AG09309 (cell line): ENCODE results near the gene RGSL1.
A peak's percentile ranks its signal among the peaks of the same experiment; 100 is the strongest.
"Not testable (repeated sequence)": the region's sequence is repeated elsewhere in the genome, so short reads cannot be mapped to it uniquely, and the experiment has no call there.

Experiments
- DNase-seq: peaks from one replicate; pipeline ENCODE4 v3.0.0-alpha.2; 2010; ENCODE audit warnings: low read depth
- H3K4me3 ChIP-seq: 2 replicates; pipeline ENCODE4 v1.5.1; 2011; ENCODE audit warnings: mild to moderate bottlenecking, low read depth, low read length, moderate library complexity; ENCODE audit not compliant: control insufficient read depth
- TF ChIP-seq, protein P1 (sequence below): IDR thresholded peaks from 2 replicates; pipeline ENCODE4 v1.5.1; 2011; ENCODE audit warnings: mild to moderate bottlenecking, low read depth, low read length, inconsistent platforms; ENCODE audit not compliant: insufficient read depth, control insufficient read depth; ENCODE audit errors: missing control alignments

The RGSL1 gene

DNA sequence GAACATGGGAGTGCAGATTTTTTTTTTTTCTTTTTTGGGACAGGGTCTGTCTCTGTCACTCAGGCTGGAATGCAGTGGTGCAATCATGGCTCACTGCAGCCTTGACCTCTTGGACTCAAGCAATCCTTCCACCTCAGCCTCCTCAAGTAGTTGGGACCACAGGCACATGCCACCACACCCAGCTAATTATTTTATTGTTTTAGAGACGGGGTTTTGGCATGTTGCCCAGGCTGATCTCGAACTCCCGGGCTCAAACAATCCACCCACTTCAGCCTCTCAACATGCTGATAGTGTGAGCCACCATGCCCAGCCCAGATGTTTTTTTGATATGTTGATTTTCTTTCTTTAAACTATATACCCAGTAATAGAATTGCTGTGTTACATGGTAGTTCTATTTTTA, 57.7 kb downstream of the RGSL1 start:
- TF ChIP-seq, protein P1, sequence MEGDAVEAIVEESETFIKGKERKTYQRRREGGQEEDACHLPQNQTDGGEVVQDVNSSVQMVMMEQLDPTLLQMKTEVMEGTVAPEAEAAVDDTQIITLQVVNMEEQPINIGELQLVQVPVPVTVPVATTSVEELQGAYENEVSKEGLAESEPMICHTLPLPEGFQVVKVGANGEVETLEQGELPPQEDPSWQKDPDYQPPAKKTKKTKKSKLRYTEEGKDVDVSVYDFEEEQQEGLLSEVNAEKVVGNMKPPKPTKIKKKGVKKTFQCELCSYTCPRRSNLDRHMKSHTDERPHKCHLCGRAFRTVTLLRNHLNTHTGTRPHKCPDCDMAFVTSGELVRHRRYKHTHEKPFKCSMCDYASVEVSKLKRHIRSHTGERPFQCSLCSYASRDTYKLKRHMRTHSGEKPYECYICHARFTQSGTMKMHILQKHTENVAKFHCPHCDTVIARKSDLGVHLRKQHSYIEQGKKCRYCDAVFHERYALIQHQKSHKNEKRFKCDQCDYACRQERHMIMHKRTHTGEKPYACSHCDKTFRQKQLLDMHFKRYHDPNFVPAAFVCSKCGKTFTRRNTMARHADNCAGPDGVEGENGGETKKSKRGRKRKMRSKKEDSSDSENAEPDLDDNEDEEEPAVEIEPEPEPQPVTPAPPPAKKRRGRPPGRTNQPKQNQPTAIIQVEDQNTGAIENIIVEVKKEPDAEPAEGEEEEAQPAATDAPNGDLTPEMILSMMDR, result no peak
- no peak overlapping the region for H3K4me3 ChIP-seq
- DNase-seq, result no peak

- DNase-seq, result no peak
- H3K4me3 ChIP-seq, result no peak overlapping the region
- TF ChIP-seq, protein P1, result no peak
Measured at GRCh38 chr1:182515556-182515955, 65.6 kb downstream of the RGSL1 start.

- H3K4me3 ChIP-seq, result no peak overlapping the region
- DNase-seq, result no peak
- TF ChIP-seq, protein P1, result no peak
Measured at GRCh38 chr1:182520736-182521135, 70.8 kb downstream of the RGSL1 start.

DNA sequence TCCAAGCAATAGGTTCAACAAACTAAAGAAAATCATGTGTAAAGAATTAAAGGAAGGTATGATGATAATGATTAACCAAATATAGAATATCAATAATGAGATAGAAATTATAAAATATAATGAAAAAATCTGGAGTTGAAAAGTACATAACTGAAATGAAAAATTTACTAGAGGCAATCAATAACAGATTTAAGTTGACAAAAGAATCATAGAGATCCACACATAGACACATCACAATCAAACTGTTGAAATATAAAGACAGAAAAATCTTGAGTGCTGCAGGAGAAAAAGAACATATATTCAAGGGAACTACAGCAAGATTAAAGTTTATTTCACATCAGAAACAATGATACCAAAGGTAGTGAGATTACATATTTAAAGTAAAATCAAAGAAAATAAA, 75.4 kb downstream of the RGSL1 start:
- H3K4me3 ChIP-seq, result no peak overlapping the region
- TF ChIP-seq, protein P1, result no peak
- no peak for DNase-seq

GRCh38 chr1:182527680-182528079, 77.7 kb downstream of the RGSL1 start:
- no peak overlapping the region for H3K4me3 ChIP-seq
- TF ChIP-seq, protein P1, result peak; percentile 40
- no peak for DNase-seq

GRCh38 chr1:182528206-182528605, 78.3 kb downstream of the RGSL1 start:
- DNase-seq, H3K4me3 ChIP-seq: not testable (repeated sequence)

GRCh38 chr1:182533896-182534295, 84.0 kb downstream of the RGSL1 start:
- H3K4me3 ChIP-seq, result no peak overlapping the region
- no peak for DNase-seq
- TF ChIP-seq, protein P1, result no peak
